Measurements from ENCODE around the gene MED13L. TPM values are rescaled to one million over a fixed set of nuclear protein-coding genes. Genes with fewer than 3 reads are reported as not detected.

The MED13L gene
- polyA plus RNA-seq, 1 of the 3 experiments (the other 2 are of a cell fraction), result 17.1 TPM

DNA sequence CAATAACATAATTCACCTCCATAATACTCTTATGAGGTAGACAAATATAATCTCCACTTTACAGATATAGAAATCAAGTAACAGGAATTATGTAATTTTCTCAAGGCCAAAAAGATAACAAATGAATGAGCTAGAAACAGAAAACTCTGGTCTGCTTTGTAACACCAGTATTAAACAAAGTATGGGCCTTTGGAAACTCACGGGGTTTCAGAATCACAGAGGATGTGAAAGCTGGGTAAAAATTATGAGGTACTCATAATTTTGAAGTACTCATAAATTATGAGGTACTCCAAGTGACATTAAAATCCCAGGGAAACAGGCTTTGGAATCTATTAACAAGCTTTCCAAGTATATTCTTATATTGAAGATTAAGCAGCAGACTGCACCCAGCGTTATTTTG is 140.2 kb downstream of the MED13L start:
- H3K27ac ChIP-seq (ENCODE audit: low read depth in 2 of 2, low read length in 1 of 2), result no peak overlapping the region
- H3K4me3 ChIP-seq (ENCODE audit: low read depth in 2 of 2, low read length in 1 of 2), result no peak overlapping the region
- no peaks in the 10 kb centered on the region for H3K9me2 ChIP-seq
- no peaks in the 10 kb centered on the region for H3K27me3 ChIP-seq (ENCODE audit: insufficient read depth)
- peaks cover 100% of the 10 kb centered on the region for H3K79me2 ChIP-seq (ENCODE audit: insufficient read depth)
- peaks cover 39% of the 10 kb centered on the region for H3F3A ChIP-seq (replicated peaks; ENCODE audit: insufficient read depth)
- H3K4me2 ChIP-seq, result no peak overlapping the region
- 48% methylated on average over 2 of the region's 2 CpGs for WGBS (ENCODE audit: low lambda C conversion rate)
- DNase-seq, result no peak
- H2AFZ ChIP-seq (ENCODE audit: low read depth), result no peak overlapping the region
- CTCF ChIA-PET, result interaction anchor here (0.6 to 2.7 kb wide), 5 partner anchors 10 to 572 kb away, joined by 3 to 7 read pairs (median 3); no protein-coding TSS in a partner anchor
- POLR2A ChIA-PET, result no interaction called here
- peaks cover 97% of the 10 kb centered on the region for H4K20me1 ChIP-seq (ENCODE audit: insufficient read depth)
- no peaks in the 10 kb centered on the region for H3K36me3 ChIP-seq (replicated peaks in 1 of 2; ENCODE audit: control insufficient read depth in 1 of 2, insufficient read depth in 2 of 2, low read length in 1 of 2)
- no peaks in the 10 kb centered on the region for H3K9me3 ChIP-seq
- no peak overlapping the region for H3K9ac ChIP-seq
- H3K4me1 ChIP-seq (ENCODE audit: control insufficient read depth in 1 of 2, insufficient read depth in 2 of 2, low read depth in 1 of 2, low read length in 1 of 2), result peaks cover 23 to 63% of the 10 kb centered on the region in 2 experiments
- TF ChIP-seq, protein P1, sequence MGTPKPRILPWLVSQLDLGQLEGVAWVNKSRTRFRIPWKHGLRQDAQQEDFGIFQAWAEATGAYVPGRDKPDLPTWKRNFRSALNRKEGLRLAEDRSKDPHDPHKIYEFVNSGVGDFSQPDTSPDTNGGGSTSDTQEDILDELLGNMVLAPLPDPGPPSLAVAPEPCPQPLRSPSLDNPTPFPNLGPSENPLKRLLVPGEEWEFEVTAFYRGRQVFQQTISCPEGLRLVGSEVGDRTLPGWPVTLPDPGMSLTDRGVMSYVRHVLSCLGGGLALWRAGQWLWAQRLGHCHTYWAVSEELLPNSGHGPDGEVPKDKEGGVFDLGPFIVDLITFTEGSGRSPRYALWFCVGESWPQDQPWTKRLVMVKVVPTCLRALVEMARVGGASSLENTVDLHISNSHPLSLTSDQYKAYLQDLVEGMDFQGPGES (IDR thresholded peaks at IDR 0.05; ENCODE audit: low read depth, low read length), result no peak
- TF ChIP-seq, protein P2, sequence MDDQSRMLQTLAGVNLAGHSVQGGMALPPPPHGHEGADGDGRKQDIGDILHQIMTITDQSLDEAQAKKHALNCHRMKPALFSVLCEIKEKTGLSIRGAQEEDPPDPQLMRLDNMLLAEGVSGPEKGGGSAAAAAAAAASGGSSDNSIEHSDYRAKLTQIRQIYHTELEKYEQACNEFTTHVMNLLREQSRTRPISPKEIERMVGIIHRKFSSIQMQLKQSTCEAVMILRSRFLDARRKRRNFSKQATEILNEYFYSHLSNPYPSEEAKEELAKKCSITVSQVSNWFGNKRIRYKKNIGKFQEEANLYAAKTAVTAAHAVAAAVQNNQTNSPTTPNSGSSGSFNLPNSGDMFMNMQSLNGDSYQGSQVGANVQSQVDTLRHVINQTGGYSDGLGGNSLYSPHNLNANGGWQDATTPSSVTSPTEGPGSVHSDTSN (IDR thresholded peaks at IDR 0.05), result no peak
- TF ChIP-seq EP300 (IDR thresholded peaks at IDR 0.05; ENCODE audit: borderline replicate concordance in 1 of 2, low read depth in 1 of 2, low read length in 1 of 2) (no peak), NRF1 (IDR thresholded peaks at IDR 0.05; ENCODE audit: low read depth, low read length) (no peak), MXI1 (IDR thresholded peaks at IDR 0.05; ENCODE audit: low read depth, low read length) (no peak), RAD21 (IDR thresholded peaks at IDR 0.05; ENCODE audit: low read length) (no peak), TCF12 (IDR thresholded peaks at IDR 0.05) (no peak), GABPA (IDR thresholded peaks at IDR 0.05; ENCODE audit: low read depth) (no peak), MEF2A (IDR thresholded peaks at IDR 0.05; ENCODE audit: borderline replicate concordance, low read depth) (no peak), NFIC (IDR thresholded peaks at IDR 0.05; ENCODE audit: borderline replicate concordance) (no peak), RFX5 (IDR thresholded peaks at IDR 0.05; ENCODE audit: low read length) (no peak), RCOR1 (IDR thresholded peaks at IDR 0.05; ENCODE audit: low read length) (no peak), GATA2 (CRISPR knock-in tag; IDR thresholded peaks at IDR 0.05) (no peak), EZH2phosphoT487 (IDR thresholded peaks at IDR 0.05; ENCODE audit: borderline replicate concordance, low read depth) (no peak), JUND (IDR thresholded peaks at IDR 0.05) (no peak), TAF1 (IDR thresholded peaks at IDR 0.05; ENCODE audit: borderline replicate concordance, low read depth, low read length) (no peak), RXRA (IDR thresholded peaks at IDR 0.05; ENCODE audit: borderline replicate concordance, low read depth) (no peak)
- TF ChIP-seq, protein P3, sequence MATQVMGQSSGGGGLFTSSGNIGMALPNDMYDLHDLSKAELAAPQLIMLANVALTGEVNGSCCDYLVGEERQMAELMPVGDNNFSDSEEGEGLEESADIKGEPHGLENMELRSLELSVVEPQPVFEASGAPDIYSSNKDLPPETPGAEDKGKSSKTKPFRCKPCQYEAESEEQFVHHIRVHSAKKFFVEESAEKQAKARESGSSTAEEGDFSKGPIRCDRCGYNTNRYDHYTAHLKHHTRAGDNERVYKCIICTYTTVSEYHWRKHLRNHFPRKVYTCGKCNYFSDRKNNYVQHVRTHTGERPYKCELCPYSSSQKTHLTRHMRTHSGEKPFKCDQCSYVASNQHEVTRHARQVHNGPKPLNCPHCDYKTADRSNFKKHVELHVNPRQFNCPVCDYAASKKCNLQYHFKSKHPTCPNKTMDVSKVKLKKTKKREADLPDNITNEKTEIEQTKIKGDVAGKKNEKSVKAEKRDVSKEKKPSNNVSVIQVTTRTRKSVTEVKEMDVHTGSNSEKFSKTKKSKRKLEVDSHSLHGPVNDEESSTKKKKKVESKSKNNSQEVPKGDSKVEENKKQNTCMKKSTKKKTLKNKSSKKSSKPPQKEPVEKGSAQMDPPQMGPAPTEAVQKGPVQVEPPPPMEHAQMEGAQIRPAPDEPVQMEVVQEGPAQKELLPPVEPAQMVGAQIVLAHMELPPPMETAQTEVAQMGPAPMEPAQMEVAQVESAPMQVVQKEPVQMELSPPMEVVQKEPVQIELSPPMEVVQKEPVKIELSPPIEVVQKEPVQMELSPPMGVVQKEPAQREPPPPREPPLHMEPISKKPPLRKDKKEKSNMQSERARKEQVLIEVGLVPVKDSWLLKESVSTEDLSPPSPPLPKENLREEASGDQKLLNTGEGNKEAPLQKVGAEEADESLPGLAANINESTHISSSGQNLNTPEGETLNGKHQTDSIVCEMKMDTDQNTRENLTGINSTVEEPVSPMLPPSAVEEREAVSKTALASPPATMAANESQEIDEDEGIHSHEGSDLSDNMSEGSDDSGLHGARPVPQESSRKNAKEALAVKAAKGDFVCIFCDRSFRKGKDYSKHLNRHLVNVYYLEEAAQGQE (IDR thresholded peaks at IDR 0.05; ENCODE audit: low read depth, low read length), result no peak
- TF ChIP-seq, protein P4, sequence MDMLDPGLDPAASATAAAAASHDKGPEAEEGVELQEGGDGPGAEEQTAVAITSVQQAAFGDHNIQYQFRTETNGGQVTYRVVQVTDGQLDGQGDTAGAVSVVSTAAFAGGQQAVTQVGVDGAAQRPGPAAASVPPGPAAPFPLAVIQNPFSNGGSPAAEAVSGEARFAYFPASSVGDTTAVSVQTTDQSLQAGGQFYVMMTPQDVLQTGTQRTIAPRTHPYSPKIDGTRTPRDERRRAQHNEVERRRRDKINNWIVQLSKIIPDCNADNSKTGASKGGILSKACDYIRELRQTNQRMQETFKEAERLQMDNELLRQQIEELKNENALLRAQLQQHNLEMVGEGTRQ (IDR thresholded peaks at IDR 0.05; ENCODE audit: borderline replicate concordance, low read depth, low read length), result no peak
- TF ChIP-seq, protein P5, sequence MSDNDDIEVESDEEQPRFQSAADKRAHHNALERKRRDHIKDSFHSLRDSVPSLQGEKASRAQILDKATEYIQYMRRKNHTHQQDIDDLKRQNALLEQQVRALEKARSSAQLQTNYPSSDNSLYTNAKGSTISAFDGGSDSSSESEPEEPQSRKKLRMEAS (IDR thresholded peaks at IDR 0.05; ENCODE audit: low read depth), result no peak

Data from SK-N-SH (cell line).